ENCODE data around the gene EEF2.
"Not testable (repeated sequence)": the region's sequence is repeated elsewhere in the genome, so short reads cannot be mapped to it uniquely, and the experiment has no call there.

The EEF2 gene

DNA sequence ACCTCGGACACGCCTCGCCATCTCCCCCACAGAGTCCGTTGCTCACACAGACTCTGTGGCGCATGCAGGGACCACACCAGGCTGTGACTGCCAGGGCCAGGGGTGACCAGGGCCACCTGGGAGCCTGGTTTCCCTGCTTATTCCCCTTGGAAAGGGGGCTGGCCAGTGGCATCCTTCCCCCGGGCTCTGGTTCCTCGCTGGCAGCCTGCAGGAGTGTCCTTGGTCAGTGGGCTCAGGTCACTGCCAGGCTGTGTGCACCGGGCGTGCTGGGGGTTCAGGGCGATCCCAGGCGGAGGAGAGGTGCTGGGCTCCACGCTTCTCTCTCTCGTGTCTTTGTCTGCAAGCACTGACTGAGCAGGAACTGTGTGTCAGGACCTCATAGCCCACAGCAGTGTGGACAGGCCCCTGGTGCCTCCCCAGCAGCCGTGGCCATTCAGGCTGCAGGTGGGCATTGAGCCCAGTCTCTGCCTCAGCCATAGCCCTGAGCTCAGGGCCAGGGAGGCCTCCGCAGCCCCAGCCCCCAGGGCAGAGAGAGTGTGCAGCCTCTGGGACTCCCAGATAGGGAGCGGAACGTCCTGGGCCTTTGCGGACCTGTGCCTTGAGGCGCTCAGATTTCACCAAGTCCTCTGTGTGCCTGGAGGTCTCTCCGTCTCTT is 28.8 kb upstream of the EEF2 start:
- TF ChIP-seq, protein P1, sequence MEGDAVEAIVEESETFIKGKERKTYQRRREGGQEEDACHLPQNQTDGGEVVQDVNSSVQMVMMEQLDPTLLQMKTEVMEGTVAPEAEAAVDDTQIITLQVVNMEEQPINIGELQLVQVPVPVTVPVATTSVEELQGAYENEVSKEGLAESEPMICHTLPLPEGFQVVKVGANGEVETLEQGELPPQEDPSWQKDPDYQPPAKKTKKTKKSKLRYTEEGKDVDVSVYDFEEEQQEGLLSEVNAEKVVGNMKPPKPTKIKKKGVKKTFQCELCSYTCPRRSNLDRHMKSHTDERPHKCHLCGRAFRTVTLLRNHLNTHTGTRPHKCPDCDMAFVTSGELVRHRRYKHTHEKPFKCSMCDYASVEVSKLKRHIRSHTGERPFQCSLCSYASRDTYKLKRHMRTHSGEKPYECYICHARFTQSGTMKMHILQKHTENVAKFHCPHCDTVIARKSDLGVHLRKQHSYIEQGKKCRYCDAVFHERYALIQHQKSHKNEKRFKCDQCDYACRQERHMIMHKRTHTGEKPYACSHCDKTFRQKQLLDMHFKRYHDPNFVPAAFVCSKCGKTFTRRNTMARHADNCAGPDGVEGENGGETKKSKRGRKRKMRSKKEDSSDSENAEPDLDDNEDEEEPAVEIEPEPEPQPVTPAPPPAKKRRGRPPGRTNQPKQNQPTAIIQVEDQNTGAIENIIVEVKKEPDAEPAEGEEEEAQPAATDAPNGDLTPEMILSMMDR (conservative IDR thresholded peaks at IDR 0.05): no peak
- TF ChIP-seq ZFX (IDR thresholded peaks at IDR 0.05): no peak

DNA sequence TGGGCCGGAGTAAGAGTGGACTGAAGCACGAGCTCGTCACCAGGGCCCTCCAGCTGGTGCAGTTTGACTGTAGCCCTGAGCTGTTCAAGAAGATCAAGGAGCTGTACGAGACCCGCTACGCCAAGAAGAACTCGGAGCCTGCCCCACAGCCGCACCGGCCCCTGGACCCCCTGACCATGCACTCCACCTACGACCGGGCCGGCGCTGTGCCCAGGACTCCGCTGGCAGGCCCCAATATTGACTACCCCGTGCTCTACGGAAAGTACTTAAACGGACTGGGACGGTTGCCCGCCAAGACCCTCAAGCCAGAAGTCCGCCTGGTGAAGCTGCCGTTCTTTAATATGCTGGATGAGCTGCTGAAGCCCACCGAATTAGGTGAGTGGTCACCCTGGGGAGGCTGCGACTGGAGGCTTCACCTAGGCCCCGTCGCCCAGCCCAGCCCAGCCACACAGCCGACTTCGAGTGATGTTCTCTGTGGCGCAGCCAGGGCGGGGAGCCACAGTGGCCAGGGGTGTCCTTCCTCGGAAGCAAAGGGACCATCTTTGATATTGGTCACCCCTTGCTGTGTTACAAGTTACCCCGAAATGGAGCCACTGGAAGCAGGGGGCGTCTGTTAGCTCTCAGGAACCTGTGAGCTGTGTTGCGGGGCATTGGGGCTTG is 27.8 kb upstream of the EEF2 start:
- no peak overlapping the region for H3K27ac ChIP-seq
- TF ChIP-seq, protein P1 (conservative IDR thresholded peaks at IDR 0.05): no peak
- no peak for TF ChIP-seq ZFX (IDR thresholded peaks at IDR 0.05)

More for the DNA sequence above, 28.8 kb upstream of the EEF2 start:
- no peak overlapping the region for H3K27ac ChIP-seq

DNA sequence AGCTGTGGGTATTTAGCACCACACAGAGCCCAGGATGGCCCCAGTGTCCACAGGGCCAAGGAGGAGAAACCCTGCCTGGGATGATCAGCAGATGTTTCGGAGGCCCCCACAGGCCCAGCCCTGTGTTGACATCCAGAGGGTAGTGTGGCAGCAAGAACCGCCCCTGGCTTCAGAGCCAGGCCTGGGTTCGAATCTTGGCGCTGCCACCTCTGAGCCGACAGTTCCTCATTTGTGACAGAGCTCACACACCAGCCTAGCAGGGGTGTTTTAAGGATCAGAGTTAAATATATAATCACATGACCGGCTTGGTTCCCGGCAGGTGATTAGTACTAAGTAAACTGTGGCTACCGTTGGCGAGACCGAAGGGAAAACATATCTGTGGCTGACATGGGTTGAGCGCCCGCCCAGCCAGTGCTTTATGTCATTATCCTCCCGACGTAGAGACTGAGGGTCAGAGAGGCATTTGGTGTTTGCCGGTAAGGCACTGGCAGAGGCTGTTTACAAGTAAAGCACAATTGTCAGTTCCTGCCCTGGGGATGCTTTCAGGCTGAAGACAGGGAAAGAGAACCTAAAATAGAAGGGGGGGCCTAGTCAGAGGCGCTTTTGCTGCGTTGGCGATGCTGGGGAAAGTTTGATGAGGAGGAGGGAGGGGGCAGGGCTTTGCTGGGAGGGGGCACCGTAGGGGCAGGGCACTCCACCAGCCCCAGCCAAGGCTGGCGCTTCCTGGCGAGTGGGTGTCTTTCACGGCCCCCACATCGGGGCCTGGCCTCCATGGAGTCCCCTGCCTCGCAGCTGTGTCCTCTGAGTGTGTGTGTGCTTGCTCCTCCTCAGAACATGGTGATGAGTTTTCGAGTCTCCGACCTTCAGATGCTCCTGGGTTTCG is 27.1 kb upstream of the EEF2 start:
- H3K27ac ChIP-seq: no peak overlapping the region
- TF ChIP-seq ZFX (IDR thresholded peaks at IDR 0.05): no peak
- TF ChIP-seq, protein P1 (conservative IDR thresholded peaks at IDR 0.05): no peak

DNA sequence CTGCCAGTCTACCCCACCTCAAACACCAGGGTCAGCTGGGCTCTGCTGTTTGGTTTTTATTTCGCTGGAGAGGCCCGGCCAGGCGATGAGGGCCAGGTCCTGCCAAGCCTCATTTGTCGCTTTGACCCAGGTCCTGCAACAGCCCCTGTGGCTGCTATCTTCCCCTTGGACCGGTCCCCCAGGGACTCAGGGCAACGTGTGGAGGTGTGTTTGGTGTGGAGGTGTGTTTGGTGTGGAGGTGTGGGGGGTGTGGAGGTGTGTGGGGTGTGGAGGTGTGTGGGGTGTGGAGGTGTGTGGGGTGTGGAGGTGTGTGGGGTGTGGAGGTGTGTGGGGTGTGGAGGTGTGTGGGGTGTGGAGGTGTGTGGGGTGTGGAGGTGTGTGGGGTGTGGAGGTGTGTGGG is 26.2 kb upstream of the EEF2 start:
- H3K27ac ChIP-seq: not testable (repeated sequence)

DNA sequence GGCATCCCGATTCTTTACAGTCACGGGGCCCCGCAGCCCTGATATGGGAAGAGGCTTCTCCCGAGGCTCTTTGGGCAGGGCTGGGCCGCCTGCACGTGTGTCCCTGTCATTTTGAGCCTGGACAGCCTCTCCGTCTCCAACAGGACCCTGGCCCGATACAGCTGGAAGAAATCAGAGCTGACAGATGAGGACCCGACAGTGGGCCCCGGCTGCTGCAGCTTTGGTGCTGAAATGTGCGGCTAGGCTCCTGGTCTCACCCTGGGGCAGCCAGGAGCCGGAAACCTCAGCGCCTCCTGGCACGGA is 25.5 kb upstream of the EEF2 start:
- no peak for TF ChIP-seq ZFX (IDR thresholded peaks at IDR 0.05)
- TF ChIP-seq, protein P1 (conservative IDR thresholded peaks at IDR 0.05): no peak
- no peak overlapping the region for H3K27ac ChIP-seq

DNA sequence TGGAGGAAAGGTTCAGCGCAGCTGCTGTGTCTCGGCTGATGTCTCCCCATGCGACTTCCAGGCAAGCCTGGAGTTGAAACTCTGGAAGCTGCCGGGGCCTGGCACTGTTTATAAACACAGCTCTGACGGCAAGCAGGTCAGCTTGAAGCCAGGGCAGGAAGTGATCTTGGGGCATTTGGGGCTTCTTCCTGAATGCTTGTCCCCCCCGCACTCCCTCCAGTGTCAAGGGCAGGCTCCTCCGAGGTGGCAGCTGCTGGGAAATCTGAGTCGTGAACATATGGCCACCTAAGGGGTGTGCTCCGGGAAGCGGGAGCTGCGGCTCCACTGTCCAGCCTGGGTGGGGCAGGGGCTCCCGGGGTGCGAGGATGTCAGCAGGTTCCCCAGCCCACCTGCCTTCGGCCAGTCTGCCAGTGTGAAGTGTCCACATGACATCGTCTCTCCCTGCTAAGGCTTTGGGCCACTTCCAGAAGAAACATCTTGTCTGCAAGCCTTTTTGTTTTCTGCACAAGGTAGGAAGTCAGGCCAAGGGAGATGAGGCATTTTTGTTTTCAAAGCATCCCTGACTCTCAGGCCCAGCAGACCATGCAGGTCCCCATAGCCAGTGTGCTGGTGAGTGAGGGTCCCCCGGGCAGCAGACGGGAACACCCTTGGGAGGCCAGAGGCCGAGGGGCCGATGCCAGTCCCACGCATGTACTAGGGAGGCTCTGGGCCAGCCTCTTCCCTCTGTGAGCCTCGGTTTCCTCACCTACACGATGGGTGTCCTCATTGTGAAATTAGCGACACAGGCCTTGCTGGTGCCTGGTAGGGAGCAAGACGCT is 24.9 kb upstream of the EEF2 start:
- no peak overlapping the region for H3K27ac ChIP-seq

More for the DNA sequence above, 24.9 kb upstream of the EEF2 start:
- TF ChIP-seq, protein P1 (conservative IDR thresholded peaks at IDR 0.05): no peak
- TF ChIP-seq ZFX (IDR thresholded peaks at IDR 0.05): no peak
